ENCODE results near the gene CSHL1.
"Not testable (repeated sequence)": the region's sequence is repeated elsewhere in the genome, so short reads cannot be mapped to it uniquely, and the experiment has no call there.

The CSHL1 gene

DNA sequence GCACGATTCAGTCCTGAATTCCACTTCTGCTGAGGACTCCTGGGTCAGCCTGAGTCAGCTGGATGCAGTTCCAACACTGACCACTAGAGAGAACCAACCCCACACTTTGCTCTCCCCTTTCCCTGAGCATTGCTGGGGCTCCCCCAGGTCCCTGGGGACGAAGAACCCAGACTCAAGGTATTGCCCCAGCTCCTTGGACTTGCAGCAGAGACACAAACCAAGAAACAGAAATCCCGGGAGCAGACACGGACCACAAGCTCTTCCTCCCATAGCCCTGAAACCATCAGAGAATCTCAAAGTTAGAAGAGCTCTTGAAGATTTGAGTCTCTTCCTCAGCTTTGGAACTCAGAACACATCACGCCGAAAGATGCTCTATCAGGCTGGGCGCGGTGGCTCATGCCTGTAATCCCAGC lies 8.3 kb upstream of the CSHL1 start:
- Histone ChIP-seq H3K9ac (ENCODE audit: low read length) (peak overlapping the region; percentile 41; the same call in 1 of the 2 replicates), H3K27me3 (ENCODE audit: low read depth, low read length) (peaks cover 5% of the 10 kb centered on the region), H3K79me2 (ENCODE audit: low read length) (no peaks in the 10 kb centered on the region), H3K27ac (ENCODE audit: low read length) (no peak overlapping the region), H3K4me2 (ENCODE audit: low read length) (peak overlapping the region; percentile 95), H3K4me3 (ENCODE audit: low read length) (peak overlapping the region; percentile 75), H2AFZ (ENCODE audit: low read depth, low read length) (no peak overlapping the region), H3K9me3 (ENCODE audit: insufficient read depth, low read length) (no peaks in the 10 kb centered on the region), H3K4me1 (ENCODE audit: low read length) (peaks cover 64% of the 10 kb centered on the region), H3K36me3 (replicated peaks; ENCODE audit: low read depth, low read length) (no peaks in the 10 kb centered on the region), H4K20me1 (ENCODE audit: insufficient read depth, low read length) (no peaks in the 10 kb centered on the region)
- TF ChIP-seq CTCF (IDR thresholded peaks at IDR 0.05; ENCODE audit: low read depth, low read length) (peak; percentile 82), EZH2phosphoT487 (IDR thresholded peaks at IDR 0.05; ENCODE audit: low read depth) (no peak)

DNA sequence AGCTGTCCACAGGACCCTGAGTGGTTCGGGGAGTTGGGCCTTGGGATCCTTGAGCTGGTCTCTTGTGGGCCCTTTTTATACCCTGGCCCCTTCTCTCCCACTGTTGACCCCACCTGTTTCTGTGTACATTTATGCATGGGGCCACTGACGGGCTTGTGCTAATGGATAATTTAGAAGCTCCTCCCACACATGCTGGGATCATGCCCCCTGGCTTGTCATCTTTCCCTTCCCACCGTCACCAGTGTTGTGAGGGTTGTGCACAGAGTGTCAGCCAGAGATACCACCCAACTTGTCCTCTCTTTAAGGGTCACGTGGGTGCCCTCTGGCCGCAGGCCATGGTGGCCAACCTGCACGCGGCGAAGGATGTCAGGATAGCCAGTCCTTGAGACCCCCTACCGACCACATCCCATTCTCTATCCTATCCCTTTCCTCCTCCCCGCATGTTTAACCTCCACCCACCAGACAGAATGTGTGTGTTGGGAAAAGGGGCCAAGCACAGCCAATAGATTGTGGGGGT lies 7.8 kb upstream of the CSHL1 start, which contains the start of gene GH1:
Gene GH1, minus strand, starts transcription at position 51 of the 517 bp plus-strand sequence. CDS start 63 bp downstream, outside the sequence.
- H3K27ac ChIP-seq (ENCODE audit: low read length); H3K9me3 ChIP-seq (ENCODE audit: insufficient read depth, low read length); H3K27me3 ChIP-seq (ENCODE audit: low read depth, low read length); H3K79me2 ChIP-seq (ENCODE audit: low read length); H2AFZ ChIP-seq (ENCODE audit: low read depth, low read length); H4K20me1 ChIP-seq (ENCODE audit: insufficient read depth, low read length); H3K36me3 ChIP-seq (replicated peaks; ENCODE audit: low read depth, low read length): not testable (repeated sequence)
- Histone ChIP-seq H3K4me3 (ENCODE audit: low read length) (peak within 1 kb of the TSS; percentile 75), H3K4me1 (ENCODE audit: low read length) (peaks cover 66% of the 10 kb centered on the region), H3K9ac (ENCODE audit: low read length) (peak within 1 kb of the TSS; percentile 41; the same call in 1 of the 2 replicates), H3K4me2 (ENCODE audit: low read length) (peak within 1 kb of the TSS; percentile 95)

- H2AFZ ChIP-seq (ENCODE audit: low read depth, low read length), result no peak overlapping the region
- H3K4me3 ChIP-seq (ENCODE audit: low read length), result no peak overlapping the region
- H3K27me3 ChIP-seq (ENCODE audit: low read depth, low read length), result peaks cover 5% of the 10 kb centered on the region
- H3K79me2 ChIP-seq (ENCODE audit: low read length), result no peaks in the 10 kb centered on the region
- H3K27ac ChIP-seq (ENCODE audit: low read length), result no peak overlapping the region
- TF ChIP-seq CTCF (IDR thresholded peaks at IDR 0.05; ENCODE audit: low read depth, low read length) (no peak), EZH2phosphoT487 (IDR thresholded peaks at IDR 0.05; ENCODE audit: low read depth) (no peak)
- H4K20me1 ChIP-seq (ENCODE audit: insufficient read depth, low read length), result no peaks in the 10 kb centered on the region
- no peaks in the 10 kb centered on the region for H3K36me3 ChIP-seq (replicated peaks; ENCODE audit: low read depth, low read length)
- no peak overlapping the region for H3K4me2 ChIP-seq (ENCODE audit: low read length)
- no peaks in the 10 kb centered on the region for H3K9me3 ChIP-seq (ENCODE audit: insufficient read depth, low read length)
- H3K4me1 ChIP-seq (ENCODE audit: low read length), result peaks cover 62% of the 10 kb centered on the region
- H3K9ac ChIP-seq (ENCODE audit: low read length), result no peak overlapping the region
Observed at GRCh38 chr17:63918305-63918704, 7.2 kb upstream of the CSHL1 start.

DNA sequence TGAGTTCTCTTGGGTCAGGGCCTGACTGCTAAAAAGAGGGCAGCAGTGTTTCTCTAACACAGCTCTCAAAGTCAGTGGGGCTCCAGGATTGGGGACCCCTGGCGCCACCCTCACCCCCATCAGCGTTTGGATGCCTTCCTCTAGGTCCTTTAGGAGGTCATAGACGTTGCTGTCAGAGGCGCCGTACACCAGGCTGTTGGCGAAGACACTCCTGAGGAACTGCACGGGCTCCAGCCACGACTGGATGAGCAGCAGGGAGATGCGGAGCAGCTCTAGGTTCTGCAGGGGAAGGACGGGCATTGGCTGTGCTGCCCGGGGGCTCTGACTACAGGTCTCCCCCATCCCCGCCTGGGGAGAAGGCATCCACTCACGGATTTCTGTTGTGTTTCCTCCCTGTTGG lies 6.6 kb upstream of the CSHL1 start:
- H3K9ac ChIP-seq (ENCODE audit: low read length), result no peak overlapping the region

GRCh38 chr17:63917206-63917605 lies 6.1 kb upstream of the CSHL1 start:
- H3K27me3 ChIP-seq (ENCODE audit: low read depth, low read length); H3K79me2 ChIP-seq (ENCODE audit: low read length); H3K27ac ChIP-seq (ENCODE audit: low read length); H3K4me2 ChIP-seq (ENCODE audit: low read length); H3K4me3 ChIP-seq (ENCODE audit: low read length); H3K36me3 ChIP-seq (replicated peaks; ENCODE audit: low read depth, low read length); H4K20me1 ChIP-seq (ENCODE audit: insufficient read depth, low read length); H3K9me3 ChIP-seq (ENCODE audit: insufficient read depth, low read length); H3K9ac ChIP-seq (ENCODE audit: low read length); H2AFZ ChIP-seq (ENCODE audit: low read depth, low read length): not testable (repeated sequence)
- peaks cover 51% of the 10 kb centered on the region for H3K4me1 ChIP-seq (ENCODE audit: low read length)

More for the DNA sequence above, 6.6 kb upstream of the CSHL1 start:
- Histone ChIP-seq H3K4me2 (ENCODE audit: low read length) (no peak overlapping the region), H3K27me3 (ENCODE audit: low read depth, low read length) (peaks cover 5% of the 10 kb centered on the region), H3K79me2 (ENCODE audit: low read length) (no peaks in the 10 kb centered on the region), H3K9me3 (ENCODE audit: insufficient read depth, low read length) (no peaks in the 10 kb centered on the region), H2AFZ (ENCODE audit: low read depth, low read length) (no peak overlapping the region), H3K4me1 (ENCODE audit: low read length) (peaks cover 55% of the 10 kb centered on the region), H3K4me3 (ENCODE audit: low read length) (no peak overlapping the region), H3K27ac (ENCODE audit: low read length) (no peak overlapping the region), H3K36me3 (replicated peaks; ENCODE audit: low read depth, low read length) (no peaks in the 10 kb centered on the region), H4K20me1 (ENCODE audit: insufficient read depth, low read length) (no peaks in the 10 kb centered on the region)
- TF ChIP-seq EZH2phosphoT487 (IDR thresholded peaks at IDR 0.05; ENCODE audit: low read depth) (no peak), CTCF (IDR thresholded peaks at IDR 0.05; ENCODE audit: low read depth, low read length) (no peak)

Measured in OCI-LY3 (cell line).